ENCODE data around the gene RGPD6.
"Not testable (repeated sequence)": the region's sequence is repeated elsewhere in the genome, so short reads cannot be mapped to it uniquely, and the experiment has no call there.

Gene RGPD6

GRCh38 chr2:110480084-110480483 lies 96.9 kb downstream of the RGPD6 start:
- DNase-seq = not testable (repeated sequence)

DNA sequence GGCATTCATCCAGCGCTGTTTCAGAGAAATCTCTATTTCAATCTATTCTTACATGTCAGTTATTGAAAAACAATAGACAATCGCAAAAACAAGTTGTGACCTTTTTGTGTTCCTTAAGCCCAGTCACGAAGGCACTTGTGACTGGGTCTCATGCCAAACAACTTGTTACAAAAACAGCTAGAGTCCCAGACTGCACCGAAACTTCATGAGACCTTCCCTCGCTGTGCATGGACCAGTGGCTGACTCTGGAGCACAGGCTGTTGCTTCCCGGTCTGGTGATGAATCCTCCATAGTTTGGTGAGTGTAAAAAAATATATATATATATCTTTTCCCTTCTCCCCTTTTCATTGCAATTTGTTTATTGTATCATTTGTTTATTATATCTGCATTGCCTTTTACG lies 99.7 kb downstream of the RGPD6 start:
- DNase-seq = not testable (repeated sequence)

DNA sequence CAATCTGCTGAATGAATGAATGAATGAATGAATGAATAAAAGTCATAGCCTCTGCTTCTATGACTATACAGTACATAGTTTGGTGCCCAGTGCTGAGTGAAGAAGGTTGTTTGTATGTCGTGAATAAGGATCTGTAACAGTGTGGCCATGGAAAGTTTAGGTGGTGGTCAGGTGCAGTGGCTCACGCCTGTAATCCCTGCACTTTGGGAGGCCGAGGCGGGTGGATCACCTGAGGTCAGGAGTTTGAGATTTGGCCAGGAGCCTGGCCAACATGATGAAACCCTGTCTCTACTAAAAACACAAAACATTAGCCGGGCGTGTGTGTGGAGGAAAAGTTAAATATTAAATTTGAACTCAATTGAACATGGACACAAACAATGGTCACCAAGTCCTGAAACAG lies 100.1 kb downstream of the RGPD6 start:
- DNase-seq = not testable (repeated sequence)

- not testable (repeated sequence) for DNase-seq
These were observed 101.2 kb downstream of the RGPD6 start for GRCh38 chr2:110475627-110476359.

GRCh38 chr2:110474898-110475297 lies 102.1 kb downstream of the RGPD6 start:
- DNase-seq = not testable (repeated sequence)

- DNase-seq = not testable (repeated sequence)
These were observed 104.0 kb downstream of the RGPD6 start for GRCh38 chr2:110473059-110473358.

GRCh38 chr2:110472171-110473058 lies 104.6 kb downstream of the RGPD6 start, which contains the start of gene LIMS4:
LIMS4 (minus strand) TSS chr2:110472816; CDS start chr2:110472778, 38 bp downstream.
- not testable (repeated sequence) for DNase-seq

- not testable (repeated sequence) for DNase-seq
These were observed 108.1 kb downstream of the RGPD6 start for GRCh38 chr2:110468921-110469320.

DNA sequence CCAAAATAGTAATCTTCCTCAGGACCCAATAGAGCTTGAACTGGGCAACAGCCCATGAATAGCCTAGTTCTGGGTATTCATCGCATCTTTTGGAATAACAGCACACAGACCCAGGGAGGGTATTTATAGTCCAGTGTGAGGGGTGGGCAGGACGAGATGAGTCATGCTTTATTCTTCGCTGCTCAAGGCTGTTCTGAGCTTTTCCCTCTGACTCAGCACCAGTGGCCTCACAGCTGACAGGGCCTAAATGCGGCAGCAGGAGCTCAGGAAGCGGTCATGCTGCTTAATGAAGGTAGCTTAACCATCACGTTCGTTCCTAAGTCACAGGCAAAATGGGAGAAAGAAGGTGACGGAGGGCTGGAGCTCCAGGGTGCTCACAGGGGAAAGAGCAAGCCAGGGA lies 111.7 kb downstream of the RGPD6 start:
- DNase-seq = not testable (repeated sequence)

All from KG1 (cell line).